ENCODE measurements around the gene GRM2.

The GRM2 gene

DNA sequence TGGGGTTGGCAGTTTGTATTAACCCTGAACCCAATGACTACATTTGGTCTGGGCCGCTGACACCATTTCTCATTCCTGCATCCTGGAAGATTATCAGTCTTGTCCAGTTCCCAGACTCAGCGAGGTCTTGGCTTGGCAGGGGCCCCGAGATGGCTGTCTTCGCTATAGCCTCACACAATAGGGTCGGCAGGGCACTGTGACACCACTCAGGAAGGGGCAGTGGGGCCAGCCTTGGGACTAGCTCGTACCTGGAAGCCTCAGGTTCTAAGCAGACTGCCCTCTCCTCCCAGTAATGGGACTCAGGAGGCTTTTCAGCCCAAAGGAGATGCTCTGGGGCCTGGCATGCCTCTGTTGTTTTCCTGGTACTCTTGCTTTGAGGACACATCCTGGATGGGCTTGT is 26.7 kb upstream of the GRM2 start:
- no peak for DNase-seq (ENCODE audit: low read depth in 3 of 3)

DNA sequence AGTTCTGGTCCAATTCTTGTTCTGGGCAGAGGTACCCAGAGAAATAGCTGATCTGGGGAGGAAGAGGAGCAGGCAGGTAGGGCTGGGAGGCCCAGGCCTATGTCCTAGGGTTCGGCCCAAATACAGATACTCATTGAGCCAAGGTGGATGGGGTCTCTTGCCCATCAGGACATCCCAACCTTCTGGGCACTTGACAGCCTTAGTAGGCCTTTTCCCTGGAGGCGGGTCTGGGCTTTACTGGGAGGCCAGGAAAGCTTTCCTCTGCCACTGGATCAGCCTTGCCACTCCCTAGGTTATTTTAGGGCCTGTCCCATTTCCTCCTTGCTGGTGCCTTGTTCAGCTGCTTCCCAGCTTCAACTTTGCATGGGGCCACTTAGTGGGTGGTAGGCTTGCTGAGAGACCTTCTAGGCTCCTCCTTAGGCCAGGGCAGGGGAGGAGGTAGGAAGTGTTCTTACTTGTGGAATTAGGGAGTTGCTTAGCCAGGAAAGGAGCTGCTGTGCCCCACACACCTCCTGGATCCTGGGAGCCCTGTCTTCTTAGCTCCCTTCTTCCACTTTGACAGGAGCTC is 26.1 kb upstream of the GRM2 start:
- DNase-seq (ENCODE audit: low read depth in 3 of 3), result no peak

DNA sequence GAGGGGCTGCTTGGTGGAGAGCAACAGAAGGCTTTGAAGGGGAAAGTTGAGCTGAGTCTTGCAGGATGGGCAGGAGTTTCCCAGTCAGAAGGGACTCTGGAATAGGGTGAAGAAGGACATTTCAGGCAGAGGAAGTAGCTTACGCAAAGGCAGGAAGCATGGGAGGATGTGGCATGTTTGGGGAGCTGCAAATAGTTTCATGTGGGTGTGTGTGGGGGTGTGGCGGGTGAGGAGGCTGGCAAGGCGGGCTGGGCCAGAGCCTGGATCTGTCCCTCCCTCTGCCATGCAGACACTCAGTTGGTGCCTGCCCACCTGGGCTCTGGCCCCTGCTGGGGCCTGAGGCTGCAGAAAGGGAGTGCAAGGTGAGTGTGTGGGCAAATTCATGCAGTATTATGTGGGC is 25.4 kb upstream of the GRM2 start:
- peak in 2 of 3 experiments; percentile 33 to 43 for DNase-seq (ENCODE audit: low read depth in 3 of 3)

DNA sequence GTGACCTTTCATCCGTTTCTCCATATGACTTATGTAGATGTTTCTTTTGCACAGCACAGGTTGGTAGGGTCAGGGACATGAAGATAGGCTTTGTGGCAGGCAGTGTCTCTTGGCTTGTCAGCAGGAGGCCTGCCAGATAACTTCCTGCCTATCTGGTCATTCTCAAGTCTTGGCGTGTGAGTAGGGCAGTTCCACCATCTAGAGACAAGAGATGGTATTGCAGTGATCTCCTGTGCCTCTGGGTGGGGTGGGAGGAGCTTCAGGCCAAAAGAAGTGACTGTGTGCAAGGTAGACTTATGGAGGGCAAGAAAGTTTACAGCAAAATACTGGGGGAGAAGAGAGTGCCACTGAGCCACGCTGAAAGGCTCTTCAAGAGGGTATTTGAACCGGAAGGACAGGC is 24.8 kb upstream of the GRM2 start:
- DNase-seq (ENCODE audit: low read depth in 3 of 3), result peak in 2 of 3 experiments; percentile 55 to 65

DNA sequence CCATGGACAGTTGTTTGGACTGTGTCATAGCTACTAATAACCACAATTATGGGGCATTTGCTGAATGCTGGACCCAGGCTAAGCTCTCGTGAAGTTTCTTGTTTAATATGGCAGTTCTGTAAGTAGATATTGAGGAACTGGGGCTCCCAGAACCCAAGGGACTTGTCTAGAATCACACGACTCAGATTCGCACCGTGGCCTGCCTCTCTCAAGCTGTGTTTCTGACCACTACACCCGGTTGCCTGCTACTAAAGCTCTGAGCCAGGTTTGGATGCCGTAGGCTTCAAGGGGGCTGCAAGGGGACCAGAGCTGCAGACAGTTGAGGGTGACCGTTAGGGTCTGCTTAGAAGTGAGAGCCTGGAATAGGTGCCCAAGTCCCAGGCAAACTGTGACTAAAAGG is 24.3 kb upstream of the GRM2 start:
- DNase-seq (ENCODE audit: low read depth in 3 of 3), result no peak

DNA sequence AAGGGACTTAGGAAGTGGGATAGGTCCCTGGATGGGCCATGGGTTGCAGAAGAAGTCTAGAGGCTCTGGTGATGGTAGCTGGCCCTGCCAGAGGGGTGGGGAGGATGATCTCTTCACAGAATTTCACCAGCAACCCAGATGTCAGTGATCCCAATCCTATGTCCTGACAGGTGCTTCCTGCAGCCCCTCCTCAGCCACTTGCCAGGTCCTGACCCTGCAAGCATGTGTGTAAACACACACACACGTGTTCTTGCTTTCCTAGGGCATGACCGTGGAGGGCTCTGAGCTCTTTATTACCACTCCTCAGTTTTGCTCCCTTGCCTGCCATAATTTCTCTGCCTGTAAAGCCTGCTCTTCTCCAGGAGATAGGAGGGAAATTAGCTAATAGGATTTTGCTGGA is 23.3 kb upstream of the GRM2 start:
- DNase-seq (ENCODE audit: low read depth in 3 of 3), result no peak

DNA sequence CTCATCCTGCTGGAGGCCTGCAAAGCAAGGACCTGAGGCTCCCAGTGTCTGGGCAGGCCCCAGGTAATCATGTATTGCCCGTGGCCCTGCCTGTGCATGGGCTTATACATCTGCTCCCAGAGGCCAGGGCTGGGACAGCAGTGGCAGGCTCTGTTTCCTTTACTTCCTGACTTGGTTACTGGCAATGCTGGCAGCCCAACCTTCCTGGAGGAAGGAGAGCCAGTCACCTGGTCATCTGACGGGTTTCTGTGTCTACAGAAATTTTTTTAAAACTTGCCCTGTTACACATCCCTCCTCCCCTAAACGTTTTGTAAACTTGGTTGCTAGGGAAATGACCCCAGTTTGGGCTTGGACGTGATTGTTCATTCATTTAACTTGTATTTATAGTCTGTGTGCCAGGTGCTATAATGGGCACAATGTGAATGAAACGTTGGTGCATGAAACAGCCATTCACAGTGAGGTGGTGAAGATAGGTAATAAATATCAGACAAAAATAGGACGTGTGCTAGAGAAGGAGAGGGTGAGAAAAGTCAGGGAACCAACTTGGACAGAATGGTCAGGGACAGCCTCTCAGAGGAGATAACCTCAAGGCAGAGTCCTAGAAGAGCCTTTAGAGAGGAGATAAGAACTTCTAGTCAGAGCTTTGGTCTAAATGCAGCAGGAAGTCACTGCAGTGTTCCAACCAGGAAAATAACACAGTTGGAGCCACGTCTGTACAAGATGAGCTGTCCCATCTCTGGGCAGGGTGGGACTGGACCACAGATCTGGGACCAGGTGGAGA is 21.7 kb upstream of the GRM2 start:
- no peak for DNase-seq (ENCODE audit: low read depth in 3 of 3)

DNA sequence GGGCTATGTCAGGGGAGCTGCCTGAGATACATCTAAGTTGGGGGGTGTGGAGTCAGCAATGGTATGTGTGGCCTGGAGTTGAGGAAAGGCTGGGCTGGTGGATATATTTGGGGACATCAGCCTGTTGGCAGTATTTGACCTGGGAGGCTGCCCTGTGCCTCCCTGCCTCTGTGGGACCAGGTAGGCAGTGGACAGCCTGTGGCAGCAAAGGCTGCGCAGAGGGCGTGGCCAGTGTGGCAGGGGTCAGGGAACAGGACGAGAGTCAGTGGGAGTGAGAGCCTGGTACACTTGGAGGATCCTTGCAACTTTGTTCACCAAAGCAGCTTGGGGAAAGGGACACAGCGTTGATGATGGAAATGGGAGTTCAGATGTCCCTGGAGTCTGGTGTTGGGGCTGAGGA is 20.8 kb upstream of the GRM2 start:
- DNase-seq (ENCODE audit: low read depth in 3 of 3), result no peak

DNA sequence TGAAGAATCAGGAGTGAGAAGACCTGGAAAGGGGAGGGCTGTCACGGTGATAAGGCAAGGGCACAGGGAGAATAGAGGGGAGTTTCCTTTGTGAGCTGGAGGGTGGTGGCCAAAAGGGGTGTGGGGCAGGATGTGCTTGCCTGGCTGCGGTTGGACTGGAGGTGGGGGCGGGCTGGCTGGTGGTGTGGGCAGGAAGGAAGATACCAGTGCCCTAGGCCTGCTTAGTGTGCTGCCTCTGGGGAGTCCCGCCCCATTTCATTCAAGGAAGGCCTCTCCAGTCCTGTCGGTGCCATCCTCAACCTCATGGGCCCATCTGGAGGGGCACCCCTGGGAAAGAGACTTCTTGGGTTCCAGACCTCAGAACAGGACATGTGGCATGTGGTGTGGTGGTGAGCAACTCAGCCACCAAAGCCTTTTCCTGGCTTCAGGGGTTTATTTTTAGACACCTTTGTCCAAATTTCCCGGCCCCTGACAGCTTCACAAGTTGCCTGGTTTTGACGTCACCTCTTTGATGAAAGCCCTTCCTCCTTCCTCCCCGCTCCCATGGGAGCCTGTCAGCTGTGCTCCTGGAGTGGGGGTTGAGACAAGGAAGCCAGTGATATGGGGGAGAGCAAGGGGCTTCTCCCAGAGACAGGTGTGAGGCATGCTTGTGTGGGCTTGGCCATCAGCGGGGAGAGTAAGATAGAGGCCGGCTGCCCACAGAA is 20.2 kb upstream of the GRM2 start:
- DNase-seq (ENCODE audit: low read depth in 3 of 3), result peak; percentile 49 to 69 (median 50)

DNA sequence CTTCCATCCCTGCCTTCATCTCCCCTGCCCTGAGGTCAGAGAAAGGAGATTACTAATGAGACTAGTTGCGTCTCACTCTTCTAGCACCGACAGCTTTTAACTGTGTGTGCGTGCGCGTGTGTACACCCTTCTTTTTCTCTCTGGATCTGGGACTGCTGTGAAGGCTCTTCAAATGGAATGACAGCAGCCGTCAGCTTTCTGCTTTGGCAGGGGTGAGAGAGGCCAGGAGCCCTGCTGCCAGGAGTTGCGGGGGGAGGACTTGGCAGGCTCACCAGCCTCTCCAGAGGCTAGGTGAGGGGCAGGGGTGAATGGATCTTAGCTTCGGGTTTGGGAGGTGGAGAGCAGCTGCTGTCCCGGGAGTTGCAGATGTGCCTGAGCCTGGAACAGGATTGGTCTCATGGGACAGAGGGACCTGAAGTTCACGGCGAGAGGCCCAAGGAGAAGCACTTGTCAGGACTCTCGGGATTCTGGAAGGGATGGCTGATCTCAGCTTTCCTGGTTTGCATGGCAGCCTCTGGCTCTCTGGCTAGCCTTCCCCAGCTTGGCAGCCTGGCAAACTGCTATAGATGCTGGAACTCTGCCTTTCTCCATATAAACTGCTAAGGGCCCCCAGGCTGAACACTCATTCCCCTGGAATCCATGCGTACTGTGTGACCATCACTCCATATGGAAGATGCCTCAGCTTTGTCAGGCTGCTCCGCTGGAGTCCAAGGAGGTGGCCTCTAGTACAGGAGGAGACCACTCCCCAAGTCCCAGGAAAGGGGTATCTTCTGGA is 19.2 kb upstream of the GRM2 start:
- no peak for DNase-seq (ENCODE audit: low read depth in 3 of 3)

DNA sequence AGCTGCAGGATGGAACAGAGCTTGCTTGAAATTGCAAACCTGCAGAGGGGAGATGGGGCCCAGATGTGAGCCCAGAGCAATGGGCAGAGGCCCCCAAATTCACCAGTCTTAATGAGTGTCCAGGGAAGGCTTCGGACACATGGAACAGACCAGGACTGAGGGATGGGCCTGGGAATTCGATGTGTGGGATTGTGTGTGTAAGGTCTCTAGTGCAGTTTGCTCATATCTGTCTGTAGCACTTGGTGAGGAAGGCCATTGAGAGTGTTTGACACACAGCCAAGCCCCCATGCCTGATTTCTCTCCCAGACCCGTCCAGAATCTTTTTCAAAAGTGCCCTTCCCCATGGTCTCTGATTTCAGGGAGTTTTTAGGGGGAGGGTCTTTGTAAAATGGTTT is 18.7 kb upstream of the GRM2 start:
- no peak for DNase-seq (ENCODE audit: low read depth in 3 of 3)

DNA sequence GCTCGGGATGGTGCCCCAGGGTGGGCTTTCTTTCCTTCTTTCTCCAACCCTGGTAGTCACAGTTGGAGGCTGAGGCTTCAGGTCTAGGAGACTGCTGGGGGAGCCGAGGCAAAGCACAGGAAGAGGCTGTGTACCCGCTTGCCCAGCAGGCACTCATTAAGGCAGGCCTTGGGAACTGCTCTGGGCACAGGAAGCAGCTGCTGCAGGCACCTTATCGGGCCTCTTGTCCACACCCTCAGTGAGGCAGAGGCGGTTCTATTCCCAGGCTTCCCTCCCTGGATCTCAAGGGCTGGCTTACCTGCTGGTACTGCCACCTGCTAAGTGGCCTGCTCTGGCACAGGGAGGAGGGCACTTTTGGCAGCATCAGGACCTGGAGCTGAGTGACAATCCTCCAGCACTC is 15.8 kb upstream of the GRM2 start:
- no peak for DNase-seq (ENCODE audit: low read depth in 3 of 3)

DNA sequence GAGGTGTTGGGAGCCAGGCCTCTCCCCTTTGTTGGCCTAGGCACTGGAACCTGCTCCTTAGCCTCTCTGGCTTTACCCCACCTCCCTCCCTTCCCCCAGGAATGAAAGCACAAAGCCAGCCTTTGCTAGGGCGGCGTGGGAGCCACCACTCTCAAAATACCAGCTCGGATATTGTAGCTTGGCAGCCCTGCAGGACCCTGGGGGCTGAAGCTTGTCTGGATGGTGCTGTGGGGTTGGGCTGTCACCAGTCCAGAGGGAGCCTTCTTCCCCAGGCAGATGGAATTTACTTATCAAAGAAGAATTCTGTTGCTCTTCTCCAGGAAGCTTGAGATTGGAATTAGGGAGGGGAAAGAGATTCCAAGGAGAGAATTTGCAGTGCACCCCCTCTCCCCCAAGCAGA is 14.9 kb upstream of the GRM2 start:
- no peak for DNase-seq (ENCODE audit: low read depth in 3 of 3)

DNA sequence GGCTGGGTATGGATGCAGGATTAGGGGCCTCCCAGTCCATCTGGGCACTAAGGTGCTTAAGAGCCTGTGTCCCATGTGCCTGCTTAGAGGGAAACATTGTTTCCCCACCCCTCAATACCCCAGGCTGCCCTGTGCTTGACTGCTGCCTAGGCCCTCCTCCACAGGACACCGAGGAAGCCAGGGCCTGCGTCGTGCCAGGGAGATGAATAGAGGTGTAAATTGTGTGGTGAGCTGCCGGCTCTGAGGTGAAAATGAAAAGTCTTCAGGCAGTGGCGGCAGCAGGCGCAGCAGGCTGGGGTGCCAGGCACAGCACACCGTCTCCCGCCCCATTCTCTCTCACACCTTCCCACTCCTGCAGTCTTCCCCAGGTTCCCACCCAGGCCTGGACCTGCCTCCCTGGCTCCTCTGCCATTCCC is 13.9 kb upstream of the GRM2 start:
- no peak for DNase-seq (ENCODE audit: low read depth in 3 of 3)

DNA sequence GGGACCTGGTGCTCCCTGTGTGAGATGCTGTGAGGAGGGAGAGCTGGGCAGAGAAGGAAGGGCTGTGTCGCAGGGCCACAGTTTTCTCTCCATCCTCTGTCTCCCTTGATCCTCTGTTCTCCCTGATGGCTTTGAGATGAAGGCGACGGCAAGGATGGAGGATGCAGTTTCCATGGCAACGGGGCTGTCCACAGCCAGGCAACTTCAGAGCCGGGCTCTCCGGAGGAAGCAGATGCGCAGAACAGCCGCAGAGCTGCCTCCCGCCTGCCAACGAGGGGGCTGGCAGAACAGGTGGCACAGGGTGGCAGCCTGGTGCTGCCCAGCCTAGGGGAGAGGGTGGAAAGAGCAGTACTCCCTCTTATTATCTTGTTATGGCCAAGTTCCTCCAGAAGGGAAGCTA is 9.9 kb upstream of the GRM2 start:
- no peak for DNase-seq (ENCODE audit: low read depth in 3 of 3)

DNA sequence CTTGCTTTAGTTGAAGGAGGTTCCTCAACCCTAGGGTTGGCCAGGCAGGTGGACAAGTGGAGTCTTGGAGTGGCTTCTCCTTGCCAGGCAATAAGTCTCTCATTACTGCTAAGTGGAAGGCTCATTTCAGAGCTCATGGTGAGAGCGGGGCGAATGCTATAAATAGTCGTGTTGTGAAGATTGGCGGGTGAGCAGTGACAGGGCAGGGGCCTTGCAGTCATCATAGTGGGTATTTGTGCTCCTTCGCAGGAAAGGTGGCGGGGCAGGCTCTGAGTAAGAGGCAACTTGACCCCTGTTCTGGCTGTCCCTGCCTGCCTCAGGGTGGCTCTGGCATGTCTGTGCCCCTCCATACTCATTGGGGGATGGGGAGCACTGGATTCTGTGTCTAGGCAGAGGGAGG is 8.7 kb upstream of the GRM2 start:
- DNase-seq (ENCODE audit: low read depth in 3 of 3), result no peak

DNA sequence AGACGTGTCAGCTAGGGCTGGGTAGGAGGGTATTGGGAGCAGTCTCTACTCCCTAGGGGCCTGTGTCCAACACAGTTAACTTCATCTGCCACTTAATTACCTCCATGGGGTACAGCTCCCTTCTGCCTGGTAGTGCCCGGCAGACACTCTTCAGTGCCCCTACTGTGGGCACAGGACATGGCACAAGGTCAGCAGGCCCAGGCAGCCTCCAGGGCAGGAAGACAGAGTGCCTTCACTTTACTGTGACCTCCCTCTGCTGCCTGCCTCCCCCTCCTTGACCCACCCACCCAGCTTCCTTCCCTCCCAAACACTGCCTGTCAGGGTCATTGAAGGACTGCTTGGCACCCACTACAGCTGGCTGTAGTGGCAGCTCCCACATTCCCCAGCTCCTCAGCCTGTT is 6.5 kb upstream of the GRM2 start:
- no peak for DNase-seq (ENCODE audit: low read depth in 3 of 3)

DNA sequence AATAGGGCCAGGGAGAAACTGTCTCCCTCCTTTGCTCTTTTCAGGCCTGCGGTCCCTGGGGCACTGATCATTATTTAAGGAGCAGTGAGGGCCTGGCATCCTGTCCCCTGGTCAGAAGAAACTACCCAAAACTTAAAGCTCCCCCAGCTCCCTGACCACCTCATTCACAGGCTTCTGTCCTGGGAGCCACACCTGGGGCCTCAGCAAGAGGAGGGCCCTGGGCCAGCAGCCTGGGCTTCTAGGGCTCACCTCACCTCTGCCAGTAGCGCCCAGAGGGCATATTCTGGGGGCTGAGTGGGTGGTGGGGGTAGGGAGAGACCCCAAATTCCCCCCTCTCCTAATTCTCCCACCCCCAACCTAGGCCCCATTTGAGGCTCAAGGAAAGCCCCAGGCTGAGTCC is 4.7 kb upstream of the GRM2 start:
- DNase-seq (ENCODE audit: low read depth in 3 of 3), result no peak

DNA sequence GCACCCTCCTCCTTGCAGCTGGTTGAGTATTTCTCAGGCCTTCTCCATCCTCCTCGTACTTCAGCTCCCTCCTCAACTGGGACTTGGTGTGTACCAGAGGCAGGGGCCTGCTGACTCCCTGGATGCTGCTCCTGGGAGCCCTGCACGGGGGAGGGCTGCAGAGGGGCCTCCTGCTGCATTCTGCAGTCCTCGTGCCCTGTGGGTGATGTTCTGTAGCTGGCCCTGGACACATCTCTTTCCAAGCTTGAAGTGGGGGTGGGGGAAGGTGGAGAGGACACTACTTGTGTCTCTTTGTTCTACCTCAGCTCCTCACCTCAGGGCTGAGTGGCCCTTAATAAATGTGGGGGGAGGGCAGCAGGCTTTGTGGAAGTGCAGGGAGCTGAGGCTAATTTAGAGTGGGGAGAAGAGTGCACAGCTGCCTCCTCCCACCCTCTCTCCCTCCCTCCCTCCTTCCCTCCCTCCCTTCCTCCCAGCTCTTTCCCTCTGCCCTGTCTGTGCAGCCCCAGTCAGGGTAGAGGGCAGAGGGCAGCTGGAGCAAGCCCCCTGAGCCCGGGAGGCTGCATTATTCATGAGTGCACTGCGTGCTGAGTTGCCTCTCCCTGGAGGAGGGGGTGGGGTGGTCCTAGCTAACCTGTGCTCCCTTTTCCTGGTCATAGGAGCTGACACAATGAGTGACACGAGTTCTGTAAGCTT is 3.7 kb upstream of the GRM2 start:
- DNase-seq (ENCODE audit: low read depth in 3 of 3), result no peak

DNA sequence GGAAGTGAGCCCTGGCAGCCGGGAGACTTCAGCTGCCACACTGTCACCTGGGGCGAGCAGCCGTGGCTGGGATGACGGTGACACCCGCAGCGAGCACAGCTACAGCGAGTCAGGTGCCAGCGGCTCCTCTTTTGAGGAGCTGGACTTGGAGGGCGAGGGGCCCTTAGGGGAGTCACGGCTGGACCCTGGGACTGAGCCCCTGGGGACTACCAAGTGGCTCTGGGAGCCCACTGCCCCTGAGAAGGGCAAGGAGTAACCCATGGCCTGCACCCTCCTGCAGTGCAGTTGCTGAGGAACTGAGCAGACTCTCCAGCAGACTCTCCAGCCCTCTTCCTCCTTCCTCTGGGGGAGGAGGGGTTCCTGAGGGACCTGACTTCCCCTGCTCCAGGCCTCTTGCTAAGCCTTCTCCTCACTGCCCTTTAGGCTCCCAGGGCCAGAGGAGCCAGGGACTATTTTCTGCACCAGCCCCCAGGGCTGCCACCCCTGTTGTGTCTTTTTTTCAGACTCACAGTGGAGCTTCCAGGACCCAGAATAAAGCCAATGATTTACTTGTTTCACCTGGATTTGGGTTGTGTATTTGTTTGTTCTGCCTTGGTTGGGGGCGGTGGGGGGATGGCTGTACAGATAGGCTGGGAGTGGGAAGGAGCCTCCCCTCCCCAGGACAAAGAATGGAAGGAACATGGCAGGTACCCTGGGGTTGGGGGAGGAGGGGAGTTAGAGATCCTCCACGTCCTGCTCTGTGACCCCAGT is 2.9 kb upstream of the GRM2 start:
- DNase-seq (ENCODE audit: low read depth in 3 of 3), result no peak

DNA sequence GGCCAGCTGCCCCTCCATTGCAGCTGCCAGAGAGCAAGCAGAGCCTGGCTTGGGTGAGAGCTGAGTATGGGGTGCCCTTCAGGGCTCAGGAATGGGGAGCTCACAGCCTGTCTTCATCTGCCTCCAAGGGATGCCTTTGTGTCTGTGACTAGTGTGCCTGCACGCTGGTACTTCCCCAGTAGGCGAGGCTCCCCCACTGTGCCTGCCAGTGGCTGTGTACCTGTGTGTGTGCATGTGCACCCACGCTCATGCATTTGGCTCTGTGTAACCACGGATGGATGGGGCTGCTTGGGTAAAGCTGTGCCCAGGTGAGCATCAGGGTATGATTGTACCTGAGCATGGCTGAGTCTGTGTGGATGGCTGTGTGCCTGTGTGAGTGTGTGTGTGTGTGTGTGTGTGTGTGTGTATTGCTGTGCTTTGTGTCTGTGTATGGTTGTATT is 2.3 kb upstream of the GRM2 start:
- no peak for DNase-seq (ENCODE audit: low read depth in 3 of 3)

Data from stimulated activated CD4-positive, alpha-beta T cell treated with anti-CD3 and anti-CD28 coated beads, TNF-alpha, amount 100 ng/mL, for 4 hours (primary cell).